H1 (cell line): ENCODE results near the gene DNAJC27. TPM values are rescaled to one million over a fixed set of nuclear protein-coding genes. Genes with fewer than 3 reads are reported as not detected.

Source experiments
- CTCF ChIA-PET: fragments of 300-600 bp; sonication (Branson Sonifier 250); formaldehyde crosslinking; loops from one replicate; lab custom pipeline; 2021; ENCODE audit not compliant: partially characterized antibody; lab: Charles Lee
- POLR2A ChIA-PET: fragments of 300-600 bp; sonication (Branson Sonifier 250); formaldehyde crosslinking; loops from one replicate; lab custom pipeline; 2021; ENCODE audit warnings: inconsistent platforms; ENCODE audit not compliant: partially characterized antibody; lab: Charles Lee
- DNase-seq, 2 experiments: peaks; one replicate each; pipeline versions ENCODE4 v3.0.0 to v3.0.0-alpha.2; 2010 to 2022; ENCODE audit warnings: low spot score in 2 of 2, low read depth in 1 of 2, mixed read lengths in 1 of 2
- FAIRE-seq: peaks from 2 replicates; lab custom pipeline; 2011; peaks lifted over from hg19 to GRCh38; lab: Jason Lieb, UNC
- H2AFZ ChIP-seq: 2 replicates; pipeline ENCODE4 v1.8.1; 2012; ENCODE audit warnings: low read length, inconsistent platforms
- H2AK5ac ChIP-seq: 2 replicates; pipeline ENCODE4 v1.6.1; 2013; ENCODE audit warnings: low read depth, low read length
- H2BK120ac ChIP-seq: replicated peaks from 2 replicates; pipeline ENCODE3; 2013; ENCODE audit warnings: low read depth, low read length, inconsistent platforms
- H2BK12ac ChIP-seq: 2 replicates; pipeline ENCODE4 v1.6.1; 2013; ENCODE audit warnings: low read depth, low read length
- H2BK15ac ChIP-seq: 2 replicates; pipeline ENCODE4 v1.6.1; 2013; ENCODE audit warnings: low read length
- H2BK20ac ChIP-seq: 2 replicates; pipeline ENCODE4 v1.6.1; 2013; ENCODE audit warnings: low read length
- H2BK5ac ChIP-seq: 2 replicates; pipeline ENCODE4 v1.6.1; 2013; ENCODE audit warnings: low read depth, low read length
- H3K14ac ChIP-seq: 2 replicates; pipeline ENCODE4 v1.6.1; 2013; ENCODE audit warnings: inconsistent platforms; ENCODE audit not compliant: insufficient read length
- H3K18ac ChIP-seq: 2 replicates; pipeline ENCODE4 v1.6.1; 2013; ENCODE audit warnings: low read length; ENCODE audit errors: extremely low read depth
- H3K23ac ChIP-seq: 2 replicates; pipeline ENCODE4 v1.6.1; 2013; ENCODE audit warnings: inconsistent platforms; ENCODE audit not compliant: insufficient read length
- H3K23me2 ChIP-seq: 2 replicates; pipeline ENCODE4 v1.6.1; 2013; ENCODE audit warnings: low read depth, low read length
- H3K27ac ChIP-seq: 2 replicates; pipeline ENCODE4 v1.6.1; 2011; ENCODE audit warnings: low read depth, low read length, inconsistent platforms
- H3K27me3 ChIP-seq, 4 experiments: replicated peaks in 1 of 4; 1 replicate in 1 of 4; 2 replicates in 3 of 4; pipeline versions ENCODE4 v1.6.1 to v1.8.1; 2011 to 2013; ENCODE audit warnings: low read length in 3 of 4, mild to moderate bottlenecking in 3 of 4, inconsistent platforms in 2 of 4, mixed read lengths in 2 of 4, moderate library complexity in 1 of 4; ENCODE audit not compliant: control insufficient read depth in 3 of 4, insufficient read depth in 3 of 4; ENCODE audit errors: extremely low read depth in 1 of 4
- H3K36me3 ChIP-seq, 4 experiments: 2 replicates each; pipeline versions ENCODE4 v1.6.1 to v1.8.1; 2011 to 2013; ENCODE audit warnings: mild to moderate bottlenecking in 4 of 4, low read length in 3 of 4, moderate library complexity in 2 of 4, control low read depth in 1 of 4, inconsistent platforms in 1 of 4; ENCODE audit not compliant: insufficient read depth in 4 of 4, control insufficient read depth in 2 of 4
- H3K4ac ChIP-seq: replicated peaks from 2 replicates; pipeline ENCODE3; 2013; ENCODE audit warnings: low read length, low read depth, mixed read lengths, inconsistent platforms; ENCODE audit not compliant: insufficient read length
- H3K4me1 ChIP-seq, 4 experiments: replicated peaks in 1 of 4; 1 replicate in 1 of 4; 2 replicates in 3 of 4; pipeline versions ENCODE4 v1.6.1 to v1.8.1; 2011 to 2013; ENCODE audit warnings: low read length in 3 of 4, inconsistent platforms in 2 of 4, mixed read lengths in 1 of 4; ENCODE audit not compliant: insufficient read depth in 4 of 4, control insufficient read depth in 3 of 4
- H3K4me2 ChIP-seq, 2 experiments: 2 replicates each; pipeline versions ENCODE4 v1.6.1 to v1.8.1; 2011 to 2013; ENCODE audit warnings: low read depth in 2 of 2, low read length in 2 of 2, control low read depth in 1 of 2, inconsistent platforms in 1 of 2, mild to moderate bottlenecking in 1 of 2; ENCODE audit not compliant: insufficient read depth in 1 of 2
- H3K4me3 ChIP-seq, 4 experiments: fragments of 200-600, 300-600 bp in 1 of 4; sonication (generic), shearing (Covaris generic), sonication (Bioruptor Twin) in 1 of 4; 2 replicates each; pipeline versions ENCODE4 v1.5.1 to v1.8.1; 2011 to 2016; ENCODE audit warnings: low read length in 4 of 4, low read depth in 3 of 4, control low read depth in 2 of 4, inconsistent platforms in 2 of 4, mild to moderate bottlenecking in 2 of 4, mixed read lengths in 1 of 4, moderate library complexity in 1 of 4; ENCODE audit not compliant: insufficient read depth in 2 of 4; ENCODE audit errors: extremely low read depth in 1 of 4
- H3K56ac ChIP-seq: replicated peaks from 2 replicates; pipeline ENCODE3; 2013; ENCODE audit warnings: low read depth, mild to moderate bottlenecking, mixed read lengths, low read length, inconsistent platforms; ENCODE audit not compliant: insufficient read length
- H3K79me1 ChIP-seq: 2 replicates; pipeline ENCODE4 v1.6.1; 2013; ENCODE audit warnings: low read depth, low read length, control low read depth
- H3K79me2 ChIP-seq, 2 experiments: 2 replicates each; pipeline versions ENCODE4 v1.6.1 to v1.8.1; 2012 to 2013; ENCODE audit warnings: low read length in 2 of 2, mild to moderate bottlenecking in 2 of 2, inconsistent platforms in 1 of 2; ENCODE audit not compliant: insufficient read depth in 2 of 2, control insufficient read depth in 1 of 2
- H3K9ac ChIP-seq, 4 experiments: replicated peaks in 1 of 4; 1 replicate in 1 of 4; 2 replicates in 3 of 4; pipeline versions ENCODE4 v1.6.1 to v1.8.1; 2011 to 2013; ENCODE audit warnings: low read depth in 3 of 4, low read length in 3 of 4, control low read depth in 2 of 4, mild to moderate bottlenecking in 2 of 4, moderate library complexity in 2 of 4, inconsistent platforms in 1 of 4; ENCODE audit errors: extremely low read depth in 1 of 4
- H3K9me3 ChIP-seq, 2 experiments: 2 replicates each; pipeline versions ENCODE4 v1.6.1 to v1.8.1; 2012 to 2013; ENCODE audit warnings: mild to moderate bottlenecking in 2 of 2, moderate library complexity in 2 of 2, control low read depth in 1 of 2, inconsistent platforms in 1 of 2, low read depth in 1 of 2, low read length in 1 of 2, mixed read lengths in 1 of 2; ENCODE audit not compliant: insufficient read depth in 2 of 2
- H4K20me1 ChIP-seq, 2 experiments: replicated peaks in 1 of 2; 2 replicates each; pipeline versions ENCODE3 to v1.8.1; 2011 to 2013; ENCODE audit warnings: inconsistent platforms in 2 of 2, low read length in 2 of 2, mild to moderate bottlenecking in 1 of 2; ENCODE audit not compliant: insufficient read depth in 2 of 2, control insufficient read depth in 1 of 2
- H4K5ac ChIP-seq: 2 replicates; pipeline ENCODE4 v1.6.1; 2013; ENCODE audit warnings: low read length, low read depth, mixed read lengths, inconsistent platforms; ENCODE audit not compliant: insufficient read length
- H4K8ac ChIP-seq: 2 replicates; pipeline ENCODE4 v1.8.0; 2013; ENCODE audit warnings: mild to moderate bottlenecking, moderate library complexity, low read length, inconsistent platforms; ENCODE audit not compliant: insufficient read depth; ENCODE audit errors: extremely low read depth
- H4K91ac ChIP-seq: replicated peaks from 2 replicates; pipeline ENCODE3; 2013; ENCODE audit warnings: low read length, mixed read lengths, inconsistent platforms; ENCODE audit not compliant: insufficient read length
- POU5F1 ChIP-seq: IDR thresholded peaks from 2 replicates; pipeline ENCODE4 v1.6.1; 2011; ENCODE audit warnings: low read depth, mild to moderate bottlenecking, low read length, moderate library complexity
- WGBS, 2 experiments: shearing (Covaris generic) in 1 of 2; methylation state at CpG; one replicate each; pipeline versions ENCODE4 v1.1.6 to v1.1.7; 2013 to 2015; ENCODE audit warnings: low lambda C conversion rate in 2 of 2, mixed read lengths in 2 of 2, inconsistent platforms in 1 of 2, low coverage in 1 of 2, missing lambda C conversion rate in 1 of 2; ENCODE audit not compliant: insufficient replicate concordance in 2 of 2, insufficient coverage in 1 of 2, insufficient read length in 1 of 2; ENCODE audit errors: extremely low coverage in 1 of 2, missing lambda C conversion rate in 1 of 2; 5-methylcytosine and 5-hydroxymethylcytosine counted together
- polyA plus RNA-seq, 7 experiments: library from polyadenylated mRNA; depleted of rRNA in 3 of 7; stranded (reverse) in 5 of 7; unstranded in 2 of 7; fragments of >200 nt in 5 of 7; fragments of 200-250 nt in 2 of 7; gene quantifications; 1 replicate in 5 of 7; 2 replicates in 1 of 7; 4 replicates in 1 of 7; pipeline versions ENCODE4 v1.2.1 to v1.2.3, GENCODE V29; 2011 to 2013; ENCODE audit warnings: missing spikeins in 2 of 7, mixed read lengths in 2 of 7
- total RNA-seq: library from RNA; stranded (reverse); fragmentation: NEBNext Ultra II Directional; extraction: Animal tissue kit (Norgen Biotek cat#: 25700); gene quantifications from 2 replicates; pipeline ENCODE4 v1.2.1, GENCODE V29; 2021
- TF ChIP-seq, protein P1 (sequence below): IDR thresholded peaks from 2 replicates; pipeline ENCODE4 v1.6.1; 2012; ENCODE audit warnings: inconsistent platforms

Gene DNAJC27
- total and polyA plus RNA-seq, 2 of the 8 experiments (the other 6 are each of a cell fraction or from before 2014, with no cell fraction given) = 1.4 to 4.5 TPM

- CTCF ChIA-PET = interaction anchor here (0.6 to 1.5 kb wide), 3 partner anchors 23 to 526 kb away, joined by 3 to 6 read pairs (median 5); no protein-coding TSS in a partner anchor
- TF ChIP-seq, protein P1, sequence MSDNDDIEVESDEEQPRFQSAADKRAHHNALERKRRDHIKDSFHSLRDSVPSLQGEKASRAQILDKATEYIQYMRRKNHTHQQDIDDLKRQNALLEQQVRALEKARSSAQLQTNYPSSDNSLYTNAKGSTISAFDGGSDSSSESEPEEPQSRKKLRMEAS = peak; percentile 25
- TF ChIP-seq POU5F1 = no peak
Measured at GRCh38 chr2:24920809-24921441, 50.8 kb downstream of the DNAJC27 start.

More at GRCh38 chr2:24920809-24921441, 50.8 kb downstream of the DNAJC27 start:
- FAIRE-seq (peak; percentile 13), DNase-seq (no peak)
- Histone ChIP-seq H2BK5ac (no peak overlapping the region), H3K23ac (no peak overlapping the region), H2BK120ac (no peak overlapping the region), H3K9me3 (no peaks in the 10 kb centered on the region), H3K4ac (no peak overlapping the region), H2AFZ (no peak overlapping the region; the same call in 1 of the 2 replicates), H3K4me1 (peaks cover 0 to 10% (median 3%) of the 10 kb centered on the region in 4 experiments; a peak in 5 of 7 replicates), H2AK5ac (no peak overlapping the region), H4K5ac (no peak overlapping the region), H3K56ac (no peak overlapping the region), H2BK20ac (no peak overlapping the region), H3K23me2 (peaks cover 13% of the 10 kb centered on the region), H3K4me3 (peak overlapping the region; percentile 39 to 76 (median 50)), H4K91ac (no peak overlapping the region), H3K79me1 (peaks cover 7% of the 10 kb centered on the region), H2BK15ac (no peak overlapping the region), H3K79me2 (peaks cover 3 to 4% of the 10 kb centered on the region in 2 experiments; a peak in 2 of 4 replicates), H4K8ac (no peak overlapping the region), H3K14ac (no peak overlapping the region), H3K18ac (no peak overlapping the region; the same call in 1 of the 2 replicates), H3K36me3 (no peaks in the 10 kb centered on the region; a peak in 1 of 8 replicates), H3K27me3 (peaks cover 0 to 1% (median 0%) of the 10 kb centered on the region in 4 experiments; a peak in 4 of 7 replicates), H4K20me1 (peaks cover 0 to 15% of the 10 kb centered on the region in 2 experiments), H3K9ac (no peak overlapping the region), H3K27ac (no peak overlapping the region), H2BK12ac (no peak overlapping the region), H3K4me2 (peak overlapping the region; percentile 50 to 64)
- POLR2A ChIA-PET = interaction anchor here (1.0 kb wide), 1 partner anchor 27 kb away, joined by 3 read pairs; no protein-coding TSS in a partner anchor
- 26% methylated on average over 13 of the region's 13 CpGs; no CpG with 5 or more reads in 1 of the 2 experiments for WGBS, 2 experiments
